Ovary (tissue), 9 donors: ENCODE results near the gene ZHX3. TPM values are rescaled to one million over a fixed set of nuclear protein-coding genes. Genes with fewer than 3 reads are reported as not detected.
A peak's percentile ranks its signal among the peaks of the same experiment; 100 is the strongest.

Source experiments
- DNase-seq, 5 donors: peaks; one replicate each; pipeline ENCODE4 v3.0.0-alpha.2; 2019 to 2020
- H3K27ac ChIP-seq, 2 donors: fragments of 200-600 bp; one replicate each; pipeline versions ENCODE4 v1.5.1 to v1.8.0; 2019 to 2022
- H3K27me3 ChIP-seq: fragments of 200-600 bp; one replicate; pipeline ENCODE4 v1.8.0; 2022
- H3K36me3 ChIP-seq: fragments of 200-600 bp; sonication (generic); one replicate; pipeline ENCODE4 v1.5.1; 2019
- H3K4me1 ChIP-seq: one replicate; pipeline ENCODE4 v1.8.1; 2013; ENCODE audit warnings: mild to moderate bottlenecking, moderate library complexity; ENCODE audit not compliant: insufficient read depth
- H3K4me3 ChIP-seq: fragments of 200-600 bp; sonication (generic); one replicate; pipeline ENCODE4 v1.5.1; 2017
- H3K9me3 ChIP-seq, 2 donors: fragments of 200-600 bp in 1 of 2; sonication (generic) in 1 of 2; one replicate each; pipeline versions ENCODE4 v1.5.1 to v1.8.1; 2013 to 2019; ENCODE audit warnings: mild to moderate bottlenecking in 1 of 2, moderate library complexity in 1 of 2
- CTCF ChIP-seq, 3 donors: fragments of 450-650 bp in 2 of 3; fragments of 200-600 bp in 1 of 3; IDR thresholded peaks; one replicate each; pipeline versions ENCODE4 v1.5.1 to v1.8.0; 2016 to 2022; ENCODE audit warnings: antibody characterized with exemption in 3 of 3, mild to moderate bottlenecking in 1 of 3
- EP300 ChIP-seq: sonication (generic); formaldehyde crosslinking; IDR thresholded peaks from one replicate; pipeline ENCODE4 v1.6.1; 2017; ENCODE audit warnings: antibody characterized with exemption
- POLR2A ChIP-seq: fragments of 450-650 bp; IDR thresholded peaks from one replicate; pipeline ENCODE4 v1.6.1; 2017; ENCODE audit warnings: antibody characterized with exemption, mild to moderate bottlenecking, moderate library complexity
- WGBS, 3 donors: extraction: QIAGEN DNeasy Blood & Tissue Kit in 1 of 3; methylation state at CpG; one replicate each; pipeline versions ENCODE4 v1.1.5 to v1.1.7; 2013 to 2017; 5-methylcytosine and 5-hydroxymethylcytosine counted together
- intact Hi-C, 4 donors: fragments of 100-400 bp; cut with DNase I; formaldehyde crosslinking; loops; one replicate each; pipeline versions ENCODE4 v1.11.0 to v1.15.1; 2022 to 2023
- polyA plus RNA-seq, 2 donors: library from polyadenylated mRNA; stranded (reverse); fragments of 200-250 nt in 1 of 2; fragments of 350-450 nt in 1 of 2; fragmentation: Illumina TruSeq in 1 of 2; extraction: RNeasy Lipid Tissue Mini Kit (QIAGEN cat#74804) in 1 of 2; gene quantifications; one replicate each; pipeline ENCODE4 v1.2.3, GENCODE V29; 2013 to 2014
- total RNA-seq, 7 donors: library from RNA; depleted of rRNA in 2 of 7; stranded (reverse); fragments of >200 nt in 2 of 7; fragmentation: NEBNext Ultra II Directional in 3 of 7; extraction: Animal tissue kit (Norgen Biotek cat#: 25700) in 3 of 7; gene quantifications; one replicate each; pipeline versions ENCODE4 v1.1.0 to v1.2.4, GENCODE V29; 2016 to 2023
- donor health status: DM: no; HTN: no; CAD: no; lungs with moderate emphysema.
- donor health status: DM: no; HTN: no; CAD: no.
- donor health status: Bipolar disorder and iron deficiency.
- donor health status: DM: yes; HTN: yes; CAD: no.
- donor health status: DM: no; HTN: no; CAD: no.
- donor health status: DM: yes; HTN: yes; CAD: no.

Gene ZHX3
- total and polyA plus RNA-seq, 9 donors, result 17.5 to 72.0 (median 39.6) TPM

GRCh38 chr20:41145821-41146620, 171.5 kb downstream of the ZHX3 start:
- Histone ChIP-seq H3K36me3 (no peaks in the 10 kb centered on the region), H3K9me3 (no peaks in the 10 kb centered on the region), H3K27ac (no peak overlapping the region), H3K27me3 (no peaks in the 10 kb centered on the region), H3K4me1 (peaks cover 38% of the 10 kb centered on the region), H3K4me3 (no peak overlapping the region)
- no peak for TF ChIP-seq EP300
- TF ChIP-seq POLR2A, result no peak
- TF ChIP-seq CTCF (IDR thresholded peaks at IDR 0.05), result no peak
- WGBS, 3 donors, result 41 to 46% (median 43%) methylated on average over 12 of the region's 12 CpGs
- DNase-seq, result peak in 1 of 5 donors; percentile 26
- intact Hi-C loops, result no loop called here

- WGBS, 3 donors, result 97 to 100% (median 99%) methylated on average over 2 of the region's 2 CpGs
- no peaks in the 10 kb centered on the region for H3K9me3 ChIP-seq
- DNase-seq, result peak in 1 of 5 donors; percentile 4
- peaks cover 42% of the 10 kb centered on the region for H3K4me1 ChIP-seq
- intact Hi-C loops, result no loop called here
- no peak for TF ChIP-seq CTCF (IDR thresholded peaks at IDR 0.05)
- TF ChIP-seq POLR2A, result no peak
- no peak for TF ChIP-seq EP300
- no peak overlapping the region for H3K4me3 ChIP-seq
- H3K36me3 ChIP-seq, result no peaks in the 10 kb centered on the region
- no peaks in the 10 kb centered on the region for H3K27me3 ChIP-seq
- no peak overlapping the region for H3K27ac ChIP-seq
Observed at GRCh38 chr20:41145317-41145716, 172.2 kb downstream of the ZHX3 start.

DNA sequence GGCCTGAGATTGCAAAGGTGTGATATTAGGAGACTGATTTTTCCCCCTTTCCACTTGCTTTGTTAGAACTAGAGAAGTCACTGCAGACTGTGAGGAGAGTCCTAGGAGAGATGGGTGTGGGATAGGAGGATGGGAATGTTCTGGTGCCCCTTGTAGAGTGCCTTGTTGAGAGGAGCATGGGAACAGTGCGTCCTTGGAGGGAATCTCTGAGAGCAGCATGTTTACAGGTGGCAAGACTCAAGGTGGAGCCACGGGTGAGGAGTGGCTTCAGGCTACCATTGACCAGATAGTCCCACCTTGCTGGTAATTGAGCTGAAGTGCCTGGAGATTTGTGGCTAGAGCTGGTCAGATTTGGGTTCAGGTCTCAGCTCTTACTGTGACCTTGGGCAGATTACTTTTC, 174.2 kb downstream of the ZHX3 start:
- Histone ChIP-seq H3K4me1 (peaks cover 49% of the 10 kb centered on the region), H3K27ac (no peak overlapping the region), H3K27me3 (no peaks in the 10 kb centered on the region), H3K9me3 (no peaks in the 10 kb centered on the region), H3K4me3 (no peak overlapping the region), H3K36me3 (no peaks in the 10 kb centered on the region)
- TF ChIP-seq EP300 (no peak), POLR2A (no peak), CTCF (IDR thresholded peaks at IDR 0.05) (no peak)
- DNase-seq, result no peak
- intact Hi-C loops, result no loop called here
- 59 to 73% (median 59%) methylated on average over 2 of the region's 2 CpGs for WGBS, 3 donors

DNA sequence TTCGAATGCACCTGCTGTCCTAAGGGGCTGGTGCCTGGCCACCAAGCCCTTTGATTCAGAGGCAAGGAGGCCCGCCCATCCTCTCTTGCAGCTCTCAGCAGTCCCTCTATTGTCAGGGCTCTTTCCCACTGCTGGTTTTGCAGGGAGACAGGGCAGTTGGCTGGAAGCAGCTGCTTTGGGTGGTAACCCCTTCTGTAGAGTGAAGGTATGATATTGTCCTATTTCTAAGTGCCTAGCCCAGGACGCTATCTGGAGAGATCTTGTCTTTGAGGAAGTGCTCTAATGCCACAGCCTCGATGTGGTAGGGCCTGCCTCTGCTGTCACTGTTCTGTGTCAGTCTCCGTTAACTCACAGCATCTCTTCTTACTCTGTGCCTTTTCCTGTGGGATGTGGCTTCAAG, 174.6 kb downstream of the ZHX3 start:
- Histone ChIP-seq H3K4me1 (peaks cover 47% of the 10 kb centered on the region), H3K27me3 (no peaks in the 10 kb centered on the region), H3K27ac (no peak overlapping the region), H3K4me3 (no peak overlapping the region), H3K9me3 (no peaks in the 10 kb centered on the region), H3K36me3 (no peaks in the 10 kb centered on the region)
- 63 to 81% (median 78%) methylated on average over 5 of the region's 5 CpGs for WGBS, 3 donors
- no peak for DNase-seq
- intact Hi-C loops, result no loop called here
- no peak for TF ChIP-seq CTCF (IDR thresholded peaks at IDR 0.05)
- TF ChIP-seq POLR2A, result no peak
- TF ChIP-seq EP300, result no peak
